H9 (cell line): ENCODE data around the gene TGFBRAP1. TPM values are rescaled to one million over a fixed set of nuclear protein-coding genes. Genes with fewer than 3 reads are reported as not detected.

Experiments
- DNase-seq: peaks from one replicate; pipeline ENCODE4 v3.0.0-alpha.2; 2017
- H2AFZ ChIP-seq: one replicate; pipeline ENCODE4 v1.6.1; 2013; ENCODE audit warnings: mild to moderate bottlenecking, low read length, control low read depth, moderate library complexity
- H2AK5ac ChIP-seq: 2 replicates; pipeline ENCODE4 v1.6.1; 2013; ENCODE audit warnings: low read length, control low read depth, mixed read lengths; ENCODE audit not compliant: insufficient read length
- H2BK120ac ChIP-seq: one replicate; pipeline ENCODE4 v1.6.1; 2013; ENCODE audit warnings: low read depth, mild to moderate bottlenecking, low read length, control low read depth, inconsistent platforms; ENCODE audit not compliant: poor library complexity, severe bottlenecking
- H2BK12ac ChIP-seq: 2 replicates; pipeline ENCODE4 v1.6.1; 2013; ENCODE audit warnings: low read length, control low read depth, mixed read lengths, low read depth; ENCODE audit not compliant: insufficient read length
- H2BK15ac ChIP-seq: 2 replicates; pipeline ENCODE4 v1.6.1; 2013; ENCODE audit warnings: low read depth, low read length, control low read depth
- H2BK20ac ChIP-seq: one replicate; pipeline ENCODE4 v1.6.1; 2013; ENCODE audit warnings: low read depth, mild to moderate bottlenecking, low read length, control low read depth, inconsistent platforms; ENCODE audit not compliant: poor library complexity, severe bottlenecking
- H2BK5ac ChIP-seq: 2 replicates; pipeline ENCODE4 v1.6.1; 2013; ENCODE audit warnings: low read length, control low read depth, mixed read lengths; ENCODE audit not compliant: insufficient read length
- H3K14ac ChIP-seq: 2 replicates; pipeline ENCODE4 v1.6.1; 2013; ENCODE audit warnings: low read length, control low read depth; ENCODE audit not compliant: insufficient read depth
- H3K18ac ChIP-seq: 2 replicates; pipeline ENCODE4 v1.6.1; 2013; ENCODE audit warnings: low read depth, mild to moderate bottlenecking, mixed read lengths, low read length, control low read depth; ENCODE audit not compliant: insufficient read length
- H3K23ac ChIP-seq: 2 replicates; pipeline ENCODE4 v1.6.1; 2013; ENCODE audit warnings: low read length, control low read depth, mixed read lengths, low read depth; ENCODE audit not compliant: insufficient read length
- H3K23me2 ChIP-seq: 2 replicates; pipeline ENCODE4 v1.6.1; 2013; ENCODE audit warnings: low read depth, mild to moderate bottlenecking, mixed read lengths, low read length, control low read depth; ENCODE audit not compliant: insufficient read length, poor library complexity, severe bottlenecking
- H3K27ac ChIP-seq: 2 replicates; pipeline ENCODE4 v1.5.1; 2013; ENCODE audit warnings: low read length, control low read depth, mixed read lengths, low read depth; ENCODE audit not compliant: insufficient read length
- H3K27me3 ChIP-seq: 2 replicates; pipeline ENCODE4 v1.6.1; 2013; ENCODE audit warnings: low read length, control low read depth, inconsistent platforms; ENCODE audit not compliant: insufficient read depth
- H3K4ac ChIP-seq: 2 replicates; pipeline ENCODE4 v1.6.1; 2013; ENCODE audit warnings: low read depth, mild to moderate bottlenecking, control low read depth, inconsistent platforms, low read length, moderate library complexity
- H3K4me1 ChIP-seq: 2 replicates; pipeline ENCODE4 v1.6.1; 2013; ENCODE audit warnings: low read length, control low read depth, inconsistent platforms; ENCODE audit not compliant: insufficient read depth
- H3K4me2 ChIP-seq: 2 replicates; pipeline ENCODE4 v1.6.1; 2013; ENCODE audit warnings: low read length, control low read depth, mixed read lengths; ENCODE audit not compliant: insufficient read length, insufficient read depth
- H3K56ac ChIP-seq: 2 replicates; pipeline ENCODE4 v1.6.1; 2013; ENCODE audit warnings: low read depth, mild to moderate bottlenecking, mixed read lengths, low read length, control low read depth; ENCODE audit not compliant: insufficient read length
- H3K79me1 ChIP-seq: 2 replicates; pipeline ENCODE4 v1.6.1; 2013; ENCODE audit warnings: low read depth, mild to moderate bottlenecking, moderate library complexity, low read length, control low read depth, inconsistent platforms; ENCODE audit not compliant: insufficient read depth, poor library complexity, severe bottlenecking
- H3K79me2 ChIP-seq: 2 replicates; pipeline ENCODE4 v1.6.1; 2013; ENCODE audit warnings: low read length, control low read depth, inconsistent platforms; ENCODE audit not compliant: insufficient read depth
- H3K9ac ChIP-seq: 2 replicates; pipeline ENCODE4 v1.6.1; 2013; ENCODE audit warnings: low read length, control low read depth, mixed read lengths; ENCODE audit not compliant: insufficient read length; ENCODE audit errors: extremely low read depth
- H3K9me3 ChIP-seq: one replicate; pipeline ENCODE4 v1.6.1; 2013; ENCODE audit warnings: low read depth, low read length, inconsistent platforms; ENCODE audit not compliant: control insufficient read depth
- H3T11ph ChIP-seq: one replicate; pipeline ENCODE4 v1.6.1; 2013; ENCODE audit warnings: mild to moderate bottlenecking, low read length, control low read depth, inconsistent platforms
- H4K20me1 ChIP-seq: one replicate; pipeline ENCODE4 v1.6.1; 2013; ENCODE audit not compliant: control insufficient read depth, insufficient read length, insufficient read depth
- H4K5ac ChIP-seq: 2 replicates; pipeline ENCODE4 v1.6.1; 2013; ENCODE audit warnings: low read depth, mild to moderate bottlenecking, mixed read lengths, low read length, control low read depth; ENCODE audit not compliant: insufficient read length
- H4K8ac ChIP-seq: replicated peaks from 2 replicates; pipeline ENCODE4 v1.6.1; 2013; ENCODE audit warnings: low read length, control low read depth, mixed read lengths, low read depth; ENCODE audit not compliant: insufficient read length
- H4K91ac ChIP-seq: 2 replicates; pipeline ENCODE4 v1.6.1; 2013; ENCODE audit warnings: low read depth, mild to moderate bottlenecking, moderate library complexity, mixed read lengths, low read length, control low read depth; ENCODE audit not compliant: insufficient read length
- H3K27ac Mint-ChIP-seq, 3 experiments: 2 replicates in 2 of 3; 3 replicates in 1 of 3; pipeline ENCODE4 v1.8.0; 2020 to 2021; ENCODE audit warnings: mixed read lengths in 3 of 3, mild to moderate bottlenecking in 1 of 3, moderate library complexity in 1 of 3
- H3K27me3 Mint-ChIP-seq: 2 replicates; pipeline ENCODE4 v1.8.0; 2021; ENCODE audit warnings: low read depth, mild to moderate bottlenecking, moderate library complexity, mixed read lengths
- H3K36me3 Mint-ChIP-seq, 3 experiments: 2 replicates in 2 of 3; 3 replicates in 1 of 3; pipeline ENCODE4 v1.8.0; 2020 to 2021; ENCODE audit warnings: low read depth in 3 of 3, mixed read lengths in 3 of 3; ENCODE audit not compliant: insufficient read depth in 1 of 3
- H3K4me1 Mint-ChIP-seq, 2 experiments: 2 replicates each; pipeline ENCODE4 v1.8.0; 2020; ENCODE audit warnings: mixed read lengths in 2 of 2
- H3K4me3 Mint-ChIP-seq, 2 experiments: 2 replicates in 1 of 2; 3 replicates in 1 of 2; pipeline ENCODE4 v1.8.0; 2020 to 2021; ENCODE audit warnings: mild to moderate bottlenecking in 2 of 2, mixed read lengths in 2 of 2, moderate library complexity in 1 of 2
- H3K9me3 Mint-ChIP-seq, 2 experiments: 2 replicates in 1 of 2; 3 replicates in 1 of 2; pipeline ENCODE4 v1.8.0; 2020; ENCODE audit warnings: mild to moderate bottlenecking in 2 of 2, mixed read lengths in 2 of 2, moderate library complexity in 1 of 2
- CTCF ChIP-seq: fragments of 200-600 bp; sonication (generic); conservative IDR thresholded peaks from 3 replicates; pipeline ENCODE4 v1.8.0; 2021; ENCODE audit warnings: antibody characterized with exemption, mild to moderate bottlenecking
- WGBS: extraction: QIAGEN DNeasy Blood & Tissue Kit; methylation state at CpG from one replicate; pipeline ENCODE4 v1.1.7; 2013; ENCODE audit warnings: missing lambda C conversion rate, low lambda C conversion rate, mixed read lengths; ENCODE audit not compliant: insufficient read length; ENCODE audit errors: extremely low coverage; 5-methylcytosine and 5-hydroxymethylcytosine counted together
- total RNA-seq: library from RNA; stranded (reverse); gene quantifications from 2 replicates; pipeline ENCODE4 v1.2.1, GENCODE V29; 2021

The TGFBRAP1 gene
- total RNA-seq, 1 experiment from 2014 or later, result 23.6 TPM

- no peak overlapping the region for H2AFZ ChIP-seq
- peak overlapping the region; percentile 100 for H3K9ac ChIP-seq
- peak overlapping the region; percentile 99 to 100 for H3K4me3 Mint-ChIP-seq
- peak overlapping the region; percentile 83; the same call in 1 of the 2 replicates for H3K14ac ChIP-seq
- peak overlapping the region; percentile 85; the same call in 1 of the 2 replicates for H3K4ac ChIP-seq
- peak overlapping the region; percentile 22 for H4K91ac ChIP-seq
- H3K56ac ChIP-seq, result peak overlapping the region; percentile 95
- peak overlapping the region; percentile 85 for H3K4me2 ChIP-seq
- no peak overlapping the region for H2AK5ac ChIP-seq
- no peak overlapping the region for H2BK5ac ChIP-seq
- no peak overlapping the region for H2BK15ac ChIP-seq
- peak overlapping the region; percentile 99 for H2BK120ac ChIP-seq
- no peak overlapping the region for H2BK12ac ChIP-seq
- TF ChIP-seq CTCF, result no peak
- no peaks in the 10 kb centered on the region for H3K4me1 ChIP-seq
- no peak for DNase-seq
- peak overlapping the region; percentile 91 for H2BK20ac ChIP-seq
- H3K27me3 ChIP-seq, result no peaks in the 10 kb centered on the region
- H4K20me1 ChIP-seq, result no peaks in the 10 kb centered on the region
- peaks cover 9% of the 10 kb centered on the region for H3K23me2 ChIP-seq
- peaks cover 0 to 3% of the 10 kb centered on the region in 2 experiments; a peak in 1 of 5 replicates for H3K9me3 Mint-ChIP-seq
- WGBS, result no CpG with 5 or more reads among the region's 7 CpGs
- peak overlapping the region; percentile 99 for H4K5ac ChIP-seq
- H3K36me3 Mint-ChIP-seq, result peaks cover 3 to 31% (median 23%) of the 10 kb centered on the region in 3 experiments; a peak in 6 of 7 replicates
- no peaks in the 10 kb centered on the region for H3K9me3 ChIP-seq
- H3K18ac ChIP-seq, result peak overlapping the region; percentile 100
- peaks cover 5% of the 10 kb centered on the region for H3K79me1 ChIP-seq
- no peaks in the 10 kb centered on the region; the same call in 1 of the 2 replicates for H3K27me3 Mint-ChIP-seq
- peaks cover 16% of the 10 kb centered on the region for H3K79me2 ChIP-seq
- H3K27ac ChIP-seq, result peak overlapping the region; percentile 97
- H3K23ac ChIP-seq, result no peak overlapping the region
- H3K4me1 Mint-ChIP-seq, result peaks cover 10 to 16% of the 10 kb centered on the region in 2 experiments
- H3K27ac Mint-ChIP-seq, result peak overlapping the region; percentile 100
- H3T11ph ChIP-seq, result peak overlapping the region; percentile 93
- no peak overlapping the region for H4K8ac ChIP-seq
Measured at GRCh38 chr2:105336786-105337121, 7.2 kb upstream of the TGFBRAP1 start.
